ENCODE measurements around the gene SDC3.
"Not testable (repeated sequence)": the region's sequence is repeated elsewhere in the genome, so short reads cannot be mapped to it uniquely, and the experiment has no call there.

Gene SDC3

DNA sequence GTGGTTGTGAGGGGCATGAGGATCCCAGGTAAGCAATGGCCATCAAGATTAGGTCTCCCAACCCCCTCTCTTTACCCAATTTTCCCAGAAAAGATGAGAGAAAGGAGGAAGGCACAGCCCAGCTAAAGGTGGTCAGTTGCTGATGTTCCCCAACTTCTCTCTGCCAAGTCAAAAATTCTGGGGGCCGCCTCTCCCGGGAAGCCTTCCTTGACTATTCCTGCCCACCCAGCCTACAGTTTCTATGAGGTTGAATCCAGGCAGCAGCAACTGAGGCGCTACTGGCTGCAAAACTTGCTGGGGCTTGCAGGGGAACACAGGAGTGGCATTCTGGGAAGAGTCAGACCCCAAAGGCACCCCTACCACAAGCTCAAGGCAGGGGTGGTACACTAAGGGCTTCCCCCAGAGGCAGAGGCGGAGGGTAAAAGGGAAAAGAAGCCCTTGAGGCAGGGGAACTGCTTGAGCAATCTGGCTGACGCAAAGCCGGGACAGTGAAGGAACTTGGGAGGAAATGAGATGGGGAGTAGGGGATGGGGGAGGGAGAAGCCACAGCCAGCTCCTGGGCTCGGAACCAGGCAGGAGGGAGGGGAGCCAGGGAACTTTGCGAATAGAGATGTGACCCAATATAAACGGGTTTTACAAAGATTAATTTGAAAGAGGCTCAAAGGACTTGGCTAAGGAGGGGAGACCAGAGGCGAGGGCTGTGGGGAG is 31.2 kb downstream of the SDC3 start:
- in situ Hi-C loops (cut with MboI; ENCODE audit: low sequenced_read_pairs) = no loop called here

- in situ Hi-C loops (cut with MboI; ENCODE audit: low sequenced_read_pairs) = no loop called here
Measured at GRCh38 chr1:30876451-30877204, 31.9 kb downstream of the SDC3 start.

- in situ Hi-C loops (cut with MboI; ENCODE audit: low sequenced_read_pairs) = no loop called here
Measured at GRCh38 chr1:30875916-30876315, 32.6 kb downstream of the SDC3 start.

- in situ Hi-C loops (cut with MboI; ENCODE audit: low sequenced_read_pairs) = no loop called here
Measured at GRCh38 chr1:30875197-30875596, 33.4 kb downstream of the SDC3 start.

DNA sequence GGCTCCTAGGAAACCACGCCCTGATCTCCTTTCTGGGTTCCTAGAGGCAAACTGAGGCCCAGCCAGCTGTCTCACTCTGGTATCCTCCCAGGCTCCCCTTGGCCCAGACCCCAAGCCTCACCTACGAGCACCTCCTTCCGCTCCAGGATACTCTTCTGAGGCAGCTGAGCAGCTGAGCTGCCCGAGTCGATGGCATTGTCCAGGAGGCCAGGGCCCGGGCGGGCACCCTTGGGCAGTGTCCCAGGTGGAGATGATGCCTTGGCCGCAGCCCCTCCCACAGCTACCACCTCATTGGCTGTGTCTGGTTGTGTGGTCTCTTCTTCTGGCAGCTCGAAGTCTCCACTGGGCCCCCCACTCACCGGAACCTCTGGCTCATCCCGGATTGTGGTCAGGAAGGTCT is 34.4 kb downstream of the SDC3 start:
- in situ Hi-C loops (cut with MboI; ENCODE audit: low sequenced_read_pairs) = no loop called here

DNA sequence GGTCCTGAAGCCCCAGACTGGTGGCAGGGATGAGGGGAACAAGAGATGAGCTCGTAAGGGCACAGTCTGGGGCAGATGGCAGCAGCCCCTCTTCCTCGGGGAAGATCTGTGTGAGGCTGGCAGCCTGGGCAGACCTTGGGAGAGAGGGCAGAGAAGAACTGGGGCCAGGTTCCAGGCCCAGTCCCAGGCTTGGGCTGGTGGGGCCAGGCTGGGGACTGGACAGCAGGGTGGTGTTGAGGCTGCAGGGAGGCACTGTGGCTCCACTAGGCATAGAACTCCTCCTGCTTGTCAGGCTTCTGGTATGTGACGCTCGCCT is 35.7 kb downstream of the SDC3 start:
- in situ Hi-C loops (cut with MboI; ENCODE audit: low sequenced_read_pairs) = no loop called here

GRCh38 chr1:30872033-30872947 is 36.3 kb downstream of the SDC3 start:
- in situ Hi-C loops (cut with MboI; ENCODE audit: low sequenced_read_pairs) = no loop called here

DNA sequence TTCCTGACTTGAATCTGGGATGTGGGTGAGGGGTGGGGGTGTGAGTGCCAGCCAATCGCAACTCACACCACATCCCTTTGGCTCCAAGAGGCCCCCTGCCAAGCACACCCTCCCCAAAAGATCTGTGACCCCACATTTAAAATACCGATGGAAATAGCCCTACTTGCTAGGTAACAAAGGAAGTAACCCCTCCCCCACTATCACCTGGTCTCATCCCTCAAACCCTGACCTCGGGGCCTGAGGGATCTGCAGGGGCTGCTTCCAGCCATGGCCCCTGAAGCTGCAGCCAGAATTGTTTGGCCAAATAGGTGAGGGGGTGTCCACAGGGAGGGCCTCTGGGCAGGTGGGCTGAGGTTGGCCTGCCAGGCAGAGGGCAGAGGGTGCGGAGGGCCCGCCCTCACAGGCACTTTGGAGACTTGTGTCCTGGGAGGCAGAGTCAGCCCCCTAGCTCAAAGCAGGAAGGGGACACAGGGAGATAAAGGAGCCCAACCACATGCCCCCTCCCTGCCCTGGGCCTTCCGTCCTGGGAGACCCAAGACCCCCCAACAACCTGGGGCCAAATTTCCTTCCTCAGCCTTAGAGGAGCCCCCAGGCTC is 37.2 kb downstream of the SDC3 start:
- in situ Hi-C loops (cut with MboI; ENCODE audit: low sequenced_read_pairs) = no loop called here

GRCh38 chr1:30870656-30871055 is 37.9 kb downstream of the SDC3 start:
- in situ Hi-C loops (cut with MboI; ENCODE audit: low sequenced_read_pairs) = no loop called here

DNA sequence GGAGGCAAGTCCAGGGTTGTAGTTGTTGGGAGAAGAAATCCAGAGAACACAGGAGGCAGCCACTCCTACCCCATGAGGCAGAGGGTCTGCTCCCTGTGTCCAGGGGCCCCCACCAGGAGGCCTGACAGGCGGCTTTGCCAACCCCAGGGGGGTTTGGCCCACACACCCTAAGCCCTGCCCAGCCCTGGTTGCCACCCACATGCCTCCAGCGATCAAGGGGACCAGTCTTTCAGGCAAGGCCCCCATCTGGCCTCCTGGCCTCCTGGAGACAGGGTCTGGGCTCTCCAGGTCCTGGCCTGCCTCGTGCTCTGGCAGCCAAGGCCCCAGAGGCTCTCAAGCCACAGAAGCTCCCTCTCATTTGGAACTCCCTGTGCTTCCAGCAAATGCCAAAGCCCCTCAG is 38.5 kb downstream of the SDC3 start:
- in situ Hi-C loops (cut with MboI; ENCODE audit: low sequenced_read_pairs) = no loop called here

DNA sequence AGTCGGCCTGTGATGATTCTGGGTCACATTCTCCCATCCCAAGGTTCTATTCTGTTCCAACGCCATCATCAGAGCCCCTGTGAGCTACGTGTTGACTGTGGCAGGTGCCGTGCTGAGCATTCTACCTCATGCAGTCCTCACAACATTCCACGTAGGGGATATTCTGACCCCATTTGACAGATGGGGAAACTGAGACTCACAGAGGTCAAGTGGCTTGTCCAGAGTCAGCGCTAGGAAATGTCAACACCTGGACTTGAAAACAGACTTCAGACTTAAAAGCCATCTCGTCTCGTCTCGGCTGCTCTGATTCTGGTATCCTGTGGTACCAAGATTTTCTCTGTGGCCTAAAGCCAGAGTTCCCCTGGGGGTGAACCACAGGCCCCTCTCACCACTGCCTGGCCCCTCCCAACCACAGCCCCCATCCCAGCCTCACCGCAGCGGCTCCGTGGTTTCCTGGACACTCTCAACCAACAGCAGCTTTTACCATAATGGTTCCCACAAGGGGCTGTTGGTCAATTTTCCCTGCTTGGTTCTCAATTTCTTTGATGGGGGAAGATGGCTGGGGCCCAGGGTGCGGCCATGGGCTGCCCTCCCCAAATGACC is 39.6 kb downstream of the SDC3 start:
- in situ Hi-C loops (cut with MboI; ENCODE audit: low sequenced_read_pairs) = no loop called here

DNA sequence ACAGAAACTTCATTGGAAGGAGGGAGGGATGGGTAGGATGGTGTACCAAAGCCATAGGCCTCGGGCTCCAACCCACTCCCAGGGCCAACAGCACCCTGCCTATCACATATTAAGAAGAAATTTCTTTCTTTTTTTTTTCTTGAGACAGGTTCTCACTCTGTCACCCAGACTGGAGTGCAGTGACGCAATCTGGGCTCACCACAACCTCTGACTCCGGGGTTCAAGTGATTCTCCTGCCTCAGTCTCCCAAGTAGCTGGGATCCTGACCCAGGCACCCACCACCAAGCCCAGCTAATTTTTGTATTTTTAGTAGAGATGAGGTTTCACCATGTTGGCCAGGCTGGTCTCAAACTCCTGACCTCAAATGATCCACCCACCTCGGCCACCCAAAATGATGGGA is 40.5 kb downstream of the SDC3 start:
- in situ Hi-C loops (cut with MboI; ENCODE audit: low sequenced_read_pairs) = not testable (repeated sequence)

- in situ Hi-C loops (cut with MboI; ENCODE audit: low sequenced_read_pairs) = no loop called here
Measured at GRCh38 chr1:30867537-30867936, 41.0 kb downstream of the SDC3 start.

DNA sequence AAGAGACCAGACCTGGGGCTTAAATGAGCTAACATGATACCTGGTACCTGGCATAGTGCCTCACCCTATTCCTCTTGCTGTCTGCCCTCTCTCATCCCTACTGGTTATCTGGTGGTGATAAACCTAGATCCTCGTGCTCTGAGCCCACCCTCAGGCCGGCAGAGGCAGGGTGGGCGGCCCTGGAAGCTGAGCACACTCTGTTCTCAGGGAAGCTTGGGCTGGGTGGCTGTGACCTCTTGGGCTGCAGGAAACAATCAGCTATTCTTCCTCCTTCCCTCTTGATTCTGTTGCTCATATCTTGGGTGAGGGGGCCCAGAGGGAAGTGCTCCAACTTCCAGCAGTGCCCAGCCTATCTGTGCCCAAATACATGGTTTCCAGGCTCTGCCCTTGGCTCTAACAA is 42.0 kb downstream of the SDC3 start:
- in situ Hi-C loops (cut with MboI; ENCODE audit: low sequenced_read_pairs) = no loop called here

- in situ Hi-C loops (cut with MboI; ENCODE audit: low sequenced_read_pairs) = no loop called here
Measured at GRCh38 chr1:30864681-30865080, 43.9 kb downstream of the SDC3 start.

DNA sequence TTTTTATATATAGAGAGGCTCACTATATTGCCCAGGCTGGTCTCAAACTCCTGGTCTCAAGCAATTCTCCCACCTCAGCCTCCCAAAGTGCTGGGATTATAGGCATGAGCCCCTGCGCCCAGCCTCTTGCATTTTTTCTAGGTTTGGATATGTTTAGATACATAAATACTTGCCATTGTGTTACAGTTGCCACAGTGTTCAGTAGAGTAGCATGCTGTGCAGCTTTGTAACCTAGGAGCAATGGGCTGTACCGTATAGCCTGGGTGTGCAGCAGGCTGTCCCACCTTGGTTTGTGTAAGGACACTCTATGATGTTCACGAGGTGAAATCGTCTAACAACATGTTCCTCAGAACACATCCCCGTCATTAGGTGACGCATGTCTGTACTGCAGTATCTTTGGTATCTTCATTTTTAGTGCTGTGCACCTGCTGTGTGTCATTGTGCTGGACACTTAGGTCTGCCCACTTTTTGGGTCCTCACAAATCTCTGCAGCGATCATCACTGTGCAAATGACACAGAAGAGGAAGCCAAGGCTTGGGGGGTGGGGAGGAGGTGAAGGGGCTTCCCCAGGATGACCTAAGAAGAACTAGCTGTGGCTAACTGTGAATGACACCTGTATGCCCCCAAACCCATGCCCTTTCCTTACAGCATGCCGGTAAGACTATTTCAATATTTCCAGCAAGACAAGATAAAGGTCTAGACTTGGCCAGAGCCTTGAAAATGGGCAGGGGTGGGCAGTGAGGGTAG is 44.5 kb downstream of the SDC3 start:
- in situ Hi-C loops (cut with MboI; ENCODE audit: low sequenced_read_pairs) = no loop called here

- in situ Hi-C loops (cut with MboI; ENCODE audit: low sequenced_read_pairs) = no loop called here
Measured at GRCh38 chr1:30860320-30860652, 48.3 kb downstream of the SDC3 start.

GRCh38 chr1:30857964-30858363 is 50.6 kb downstream of the SDC3 start:
- in situ Hi-C loops (cut with MboI; ENCODE audit: low sequenced_read_pairs) = no loop called here

GRCh38 chr1:30857062-30857461 is 51.5 kb downstream of the SDC3 start:
- in situ Hi-C loops (cut with MboI; ENCODE audit: low sequenced_read_pairs) = no loop called here

GRCh38 chr1:30856260-30856790 is 52.2 kb downstream of the SDC3 start:
- in situ Hi-C loops (cut with MboI; ENCODE audit: low sequenced_read_pairs) = no loop called here

Data from HL-60/S4 treated with retinoic acid at 250 ng/mL for 4 days and 3 days (cell line).